GM23338 (cell line): ENCODE data around the gene ANKFN1. TPM values are rescaled to one million over a fixed set of nuclear protein-coding genes. Genes with fewer than 3 reads are reported as not detected.

ENCODE experiments used
- ATAC-seq: fragments of 200-7000 bp; cut with Tn5 transposase; 3 replicates; pipeline ENCODE4 v1.9.1; 2020
- DNase-seq: peaks from one replicate; pipeline ENCODE4 v3.0.0-alpha.2; 2015; ENCODE audit warnings: low spot score
- H2AFZ ChIP-seq: fragments of 200-600 bp; sonication (generic); 2 replicates; pipeline ENCODE4 v1.8.0; 2016; ENCODE audit warnings: antibody characterized with exemption, mild to moderate bottlenecking, moderate library complexity
- H3F3A ChIP-seq: fragments of 200-600 bp; sonication (generic); replicated peaks from 2 replicates; pipeline ENCODE4 v1.8.0; 2017; ENCODE audit warnings: antibody characterized with exemption, mixed run types, low read depth
- H3K27ac ChIP-seq: fragments of 200-600 bp; sonication (generic); 2 replicates; pipeline ENCODE4 v1.6.1; 2016; ENCODE audit warnings: low read depth
- H3K27me3 ChIP-seq: fragments of 200-600 bp; sonication (generic); 2 replicates; pipeline ENCODE4 v1.8.0; 2016; ENCODE audit warnings: mild to moderate bottlenecking, mixed run types, moderate library complexity; ENCODE audit not compliant: insufficient read depth
- H3K36me3 ChIP-seq: fragments of 200-600 bp; sonication (generic); 2 replicates; pipeline ENCODE4 v1.8.0; 2016; ENCODE audit warnings: mild to moderate bottlenecking; ENCODE audit not compliant: insufficient read depth
- H3K4me1 ChIP-seq: fragments of 200-600 bp; sonication (generic); 2 replicates; pipeline ENCODE4 v1.8.0; 2016; ENCODE audit warnings: mild to moderate bottlenecking, moderate library complexity; ENCODE audit not compliant: insufficient read depth
- H3K4me2 ChIP-seq: fragments of 200-600 bp; sonication (generic); 2 replicates; pipeline ENCODE4 v1.7.1; 2017; ENCODE audit warnings: mixed run types
- H3K4me3 ChIP-seq: fragments of 200-600 bp; sonication (generic); 2 replicates; pipeline ENCODE4 v1.6.1; 2016; ENCODE audit warnings: mixed run types
- H3K79me2 ChIP-seq: fragments of 200-600 bp; sonication (generic); replicated peaks from 2 replicates; pipeline ENCODE4 v1.8.0; 2017; ENCODE audit warnings: mild to moderate bottlenecking; ENCODE audit not compliant: insufficient read depth
- H3K9me2 ChIP-seq: fragments of 200-600 bp; sonication (generic); 2 replicates; pipeline ENCODE4 v1.8.0; 2017; ENCODE audit not compliant: insufficient read depth
- H4K20me1 ChIP-seq: fragments of 200-600 bp; sonication (generic); replicated peaks from 2 replicates; pipeline ENCODE4 v1.8.0; 2017; ENCODE audit warnings: mild to moderate bottlenecking; ENCODE audit not compliant: insufficient read depth
- H3K27ac Mint-ChIP-seq: 2 replicates; pipeline ENCODE4 v1.8.0; 2020; ENCODE audit warnings: inconsistent platforms, mild to moderate bottlenecking, moderate library complexity, mixed read lengths
- H3K27me3 Mint-ChIP-seq: 3 replicates; pipeline ENCODE4 v1.8.0; 2022; ENCODE audit warnings: low read depth, mild to moderate bottlenecking, moderate library complexity, mixed read lengths, inconsistent platforms; ENCODE audit not compliant: insufficient read depth, poor library complexity
- H3K36me3 Mint-ChIP-seq: 3 replicates; pipeline ENCODE4 v1.8.0; 2021; ENCODE audit warnings: low read depth, mild to moderate bottlenecking, inconsistent platforms, moderate library complexity, mixed read lengths
- H3K4me1 Mint-ChIP-seq: 3 replicates; pipeline ENCODE4 v1.8.0; 2020; ENCODE audit warnings: mild to moderate bottlenecking, inconsistent platforms, mixed read lengths
- H3K4me3 Mint-ChIP-seq: 3 replicates; pipeline ENCODE4 v1.8.0; 2021; ENCODE audit warnings: moderate library complexity, mild to moderate bottlenecking, inconsistent platforms, mixed read lengths
- H3K9me3 Mint-ChIP-seq: 3 replicates; pipeline ENCODE4 v1.8.0; 2020; ENCODE audit warnings: moderate library complexity, mild to moderate bottlenecking, inconsistent platforms, mixed read lengths
- CREB1 ChIP-seq: fragments of 250-450 bp; sonication (Bioruptor Pico); IDR thresholded peaks from 2 replicates; pipeline ENCODE4 v1.5.0; 2020; ENCODE audit warnings: low read depth, mild to moderate bottlenecking, moderate library complexity
- CTCF ChIP-seq, 2 experiments: fragments of 200-600 bp in 1 of 2; sonication (generic) in 1 of 2; conservative IDR thresholded peaks; 2 replicates each; pipeline versions ENCODE4 v1.5.1 to v1.6.1; 2016 to 2017; ENCODE audit warnings: antibody characterized with exemption in 2 of 2, low read depth in 2 of 2, mild to moderate bottlenecking in 2 of 2, moderate library complexity in 1 of 2
- ETS1 ChIP-seq: IDR thresholded peaks from 2 replicates; pipeline ENCODE4 v1.6.1; 2016; ENCODE audit warnings: antibody characterized with exemption
- EZH2 ChIP-seq: fragments of 200-600 bp; sonication (generic); IDR thresholded peaks from one replicate; pipeline ENCODE4 v1.8.0; 2017; ENCODE audit warnings: antibody characterized with exemption, mild to moderate bottlenecking, low read depth; ENCODE audit not compliant: unreplicated experiment
- EZH2phosphoT487 ChIP-seq: fragments of 200-600 bp; sonication (generic); IDR thresholded peaks from one replicate; pipeline ENCODE4 v1.8.1; 2018; ENCODE audit warnings: antibody characterized with exemption; ENCODE audit not compliant: unreplicated experiment
- JUNB ChIP-seq: IDR thresholded peaks from one replicate; pipeline ENCODE4 v1.6.1; 2016; ENCODE audit warnings: antibody characterized with exemption; ENCODE audit not compliant: unreplicated experiment
- NANOG ChIP-seq: IDR thresholded peaks from 2 replicates; pipeline ENCODE4 v1.6.1; 2016; ENCODE audit warnings: antibody characterized with exemption, borderline replicate concordance
- POLR2AphosphoS5 ChIP-seq: IDR thresholded peaks from 2 replicates; pipeline ENCODE4 v1.6.1; 2016; ENCODE audit warnings: antibody characterized with exemption, low read depth
- REST ChIP-seq: IDR thresholded peaks from one replicate; pipeline ENCODE4 v1.6.1; 2018; ENCODE audit warnings: antibody characterized with exemption; ENCODE audit not compliant: unreplicated experiment
- STAT1 ChIP-seq: IDR thresholded peaks from one replicate; pipeline ENCODE4 v1.6.1; 2016; ENCODE audit warnings: antibody characterized with exemption; ENCODE audit not compliant: unreplicated experiment
- ZNF114 ChIP-seq: fragments of 250-450 bp; sonication (Bioruptor Pico); IDR thresholded peaks from 2 replicates; pipeline ENCODE4 v1.5.0; 2020; ENCODE audit warnings: mild to moderate bottlenecking, moderate library complexity
- ZNF331 ChIP-seq: fragments of 250-450 bp; sonication (Bioruptor Pico); IDR thresholded peaks from 2 replicates; pipeline ENCODE4 v1.5.0; 2020; ENCODE audit warnings: low read depth, mild to moderate bottlenecking, moderate library complexity
- ZNF462 ChIP-seq: fragments of 250-450 bp; sonication (Bioruptor Pico); IDR thresholded peaks from 2 replicates; pipeline ENCODE4 v1.5.0; 2020; ENCODE audit warnings: mild to moderate bottlenecking, moderate library complexity
- polyA plus RNA-seq: library from polyadenylated mRNA; unstranded; fragments of >200 nt; fragmentation: Nextera tagmentation; extraction: Ambion mirVana; gene quantifications from 2 replicates; pipeline ENCODE4 v1.2.1, GENCODE V29; 2016
- total RNA-seq: library from RNA; depleted of rRNA; stranded (reverse); fragments of >200 nt; shearing (Covaris generic); gene quantifications from 2 replicates; pipeline ENCODE4 v1.2.3, GENCODE V29; 2014

Gene ANKFN1
- total and polyA plus RNA-seq, 2 experiments from 2014 or later = not detected

GRCh38 chr17:56532926-56533325 is 379.7 kb downstream of the ANKFN1 start:
- H3F3A ChIP-seq = no peaks in the 10 kb centered on the region
- no peak overlapping the region for H3K4me3 ChIP-seq
- H3K36me3 ChIP-seq = no peaks in the 10 kb centered on the region
- Mint-ChIP-seq H3K4me1 (no peaks in the 10 kb centered on the region), H3K27ac (no peak overlapping the region), H3K9me3 (no peaks in the 10 kb centered on the region), H3K27me3 (peaks cover 2% of the 10 kb centered on the region), H3K4me3 (no peak overlapping the region), H3K36me3 (no peaks in the 10 kb centered on the region)
- no peak overlapping the region for H2AFZ ChIP-seq
- TF ChIP-seq POLR2AphosphoS5 (no peak), ETS1 (no peak), ZNF114 (CRISPR knock-in tag) (no peak), REST (no peak), NANOG (no peak), ZNF462 (CRISPR knock-in tag) (no peak), CREB1 (CRISPR knock-in tag) (no peak), CTCF (conservative IDR thresholded peaks at IDR 0.05; ENCODE audit: low read depth in 2 of 2) (no peak), EZH2phosphoT487 (no peak), ZNF331 (CRISPR knock-in tag) (no peak), STAT1 (no peak), JUNB (no peak), EZH2 (no peak)
- DNase-seq = no peak
- peaks cover 4% of the 10 kb centered on the region; the same call in 1 of the 2 replicates for H3K9me2 ChIP-seq
- no peaks in the 10 kb centered on the region for H4K20me1 ChIP-seq
- no peak for ATAC-seq
- H3K27me3 ChIP-seq = no peaks in the 10 kb centered on the region
- H3K4me2 ChIP-seq = no peak overlapping the region
- no peak overlapping the region for H3K27ac ChIP-seq
- H3K4me1 ChIP-seq = no peaks in the 10 kb centered on the region
- H3K79me2 ChIP-seq = no peaks in the 10 kb centered on the region
